C1 segment of cervical spinal cord (tissue), 14 donors: ENCODE measurements around the gene AGBL3.

Experiments used
- DNase-seq, 14 donors: peaks; one replicate each; lab custom pipeline; 2025; lab: John Stamatoyannopoulos, UW

Gene AGBL3

GRCh38 chr7:134986363-134987251 lies at the start of gene AGBL3:
AGBL3 (plus strand) TSS chr7:134986508; CDS start chr7:134987934, 1,426 bp downstream.
- peak; percentile 79 to 97 (median 91) for DNase-seq

- DNase-seq, result no peak
These were observed 49.3 kb upstream of the AGBL3 start for GRCh38 chr7:134936893-134937510.

GRCh38 chr7:134938141-134938540 lies 48.2 kb upstream of the AGBL3 start:
- no peak for DNase-seq

GRCh38 chr7:134939136-134939535 lies 47.2 kb upstream of the AGBL3 start:
- no peak for DNase-seq

- DNase-seq, result no peak
These were observed 45.6 kb upstream of the AGBL3 start for GRCh38 chr7:134940729-134941128.

DNA sequence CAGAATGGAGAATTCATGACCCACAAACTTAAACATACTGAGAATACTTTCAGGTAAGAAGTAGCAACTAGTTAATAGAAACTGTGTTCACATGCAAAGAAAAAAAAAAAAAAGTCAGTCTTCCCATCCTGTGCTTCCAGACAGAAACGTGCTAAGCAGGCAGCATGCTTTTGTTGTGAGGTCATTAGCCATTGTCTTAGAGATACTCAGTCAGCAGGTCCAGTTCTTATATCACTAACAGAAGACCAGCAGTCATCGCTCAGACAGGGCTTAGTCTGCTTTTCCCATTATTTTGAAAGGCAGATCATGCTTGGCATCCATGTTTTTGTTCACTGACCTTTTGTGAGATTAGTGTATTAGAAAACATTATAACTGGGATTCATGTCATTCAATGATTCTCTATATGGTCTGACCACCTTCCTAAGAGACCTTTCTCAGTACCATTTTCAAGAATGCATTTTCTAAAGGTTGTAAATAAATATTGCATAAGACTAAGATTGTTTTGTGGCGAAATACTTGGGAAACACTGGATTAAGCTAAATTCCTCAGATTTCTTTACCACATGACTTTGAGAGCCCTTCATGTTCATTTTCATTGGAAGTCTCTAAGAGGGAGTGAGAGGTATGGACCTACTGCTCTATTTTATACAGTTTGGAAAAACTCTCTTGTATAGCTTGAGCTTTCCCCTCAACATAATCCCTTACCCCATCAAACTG lies 45.0 kb upstream of the AGBL3 start:
- no peak for DNase-seq

DNA sequence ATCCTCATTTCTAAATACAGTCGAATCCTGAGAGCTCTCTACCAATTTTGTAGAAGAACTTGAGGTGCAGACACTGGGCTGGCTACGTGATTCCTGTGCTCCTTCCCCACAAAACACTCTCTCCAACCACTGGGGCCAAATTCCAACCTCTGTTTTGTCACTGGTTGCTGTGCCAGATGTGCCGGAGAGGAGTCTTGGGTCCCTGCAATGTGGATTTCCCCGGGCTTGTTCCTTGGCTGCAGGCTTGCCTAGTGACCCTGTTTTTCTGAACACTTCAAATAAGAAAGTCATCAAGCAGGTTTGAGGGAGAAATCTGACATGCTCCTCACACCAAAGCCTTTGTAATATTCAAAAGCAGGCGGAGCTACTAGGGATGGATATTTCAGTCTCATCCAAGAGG lies 44.4 kb upstream of the AGBL3 start:
- no peak for DNase-seq

DNA sequence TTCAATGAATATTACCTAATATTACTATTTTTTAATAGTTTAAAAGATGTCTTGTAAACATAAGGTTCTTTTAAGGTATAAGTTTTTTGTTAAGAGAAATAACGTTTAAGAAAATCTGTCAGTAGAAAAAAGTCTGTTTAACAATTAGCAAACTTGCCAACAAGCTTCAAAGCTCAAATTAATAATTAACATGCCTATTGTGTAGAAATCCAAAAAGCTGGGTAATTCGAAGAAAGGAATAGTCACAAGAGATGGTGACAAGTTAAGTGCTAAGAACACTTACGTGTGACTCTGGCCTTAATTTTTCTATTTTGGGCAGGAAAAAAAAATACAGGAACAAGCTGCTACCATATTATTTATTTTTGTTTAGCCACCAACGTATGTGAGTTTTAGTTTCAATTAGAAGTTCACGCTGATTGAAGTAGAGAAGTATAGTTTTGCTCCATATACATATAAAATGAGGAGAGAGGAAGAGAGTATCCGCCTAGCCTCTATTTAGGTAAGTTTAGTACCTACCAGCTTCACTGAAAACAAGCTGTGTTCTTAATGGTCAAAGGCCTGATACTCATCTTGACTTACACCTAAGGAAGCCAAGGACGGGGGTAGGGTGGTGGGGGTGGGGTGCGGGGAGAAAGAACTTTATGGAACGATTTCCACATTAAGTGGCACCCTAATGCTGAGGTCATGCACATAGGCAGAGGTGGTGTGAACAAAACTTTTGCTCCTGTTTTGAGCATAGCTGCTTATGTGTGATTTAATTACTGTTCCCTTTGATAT lies 43.4 kb upstream of the AGBL3 start:
- no peak for DNase-seq

DNA sequence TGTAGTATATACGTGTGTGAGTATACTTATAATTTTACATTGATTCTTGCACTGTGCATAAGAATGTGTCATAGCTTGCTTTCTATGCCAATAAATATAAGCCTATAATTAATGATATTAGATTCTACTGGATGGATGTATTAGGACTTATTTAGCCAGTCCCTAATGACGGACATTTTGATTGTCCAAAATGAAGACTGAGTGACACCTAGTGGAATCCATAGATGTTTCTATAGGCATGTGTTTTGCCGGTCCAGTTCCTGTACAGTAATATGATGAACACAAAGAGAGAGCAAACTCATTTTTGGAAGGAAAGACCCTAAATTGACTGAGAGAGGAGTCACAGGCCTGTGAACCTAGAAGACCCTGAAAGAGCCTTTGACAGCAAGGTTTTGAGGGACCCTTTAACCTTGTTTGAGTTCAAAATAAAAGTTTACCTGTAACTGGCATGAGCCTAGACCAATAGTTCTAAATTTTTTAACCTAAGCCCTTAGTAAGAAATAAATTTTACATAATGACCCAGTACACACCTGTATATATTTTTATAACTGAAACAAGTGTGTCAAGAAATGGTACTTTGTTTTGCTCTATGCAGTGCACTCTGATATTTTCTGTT lies 42.4 kb upstream of the AGBL3 start:
- DNase-seq, result no peak

DNA sequence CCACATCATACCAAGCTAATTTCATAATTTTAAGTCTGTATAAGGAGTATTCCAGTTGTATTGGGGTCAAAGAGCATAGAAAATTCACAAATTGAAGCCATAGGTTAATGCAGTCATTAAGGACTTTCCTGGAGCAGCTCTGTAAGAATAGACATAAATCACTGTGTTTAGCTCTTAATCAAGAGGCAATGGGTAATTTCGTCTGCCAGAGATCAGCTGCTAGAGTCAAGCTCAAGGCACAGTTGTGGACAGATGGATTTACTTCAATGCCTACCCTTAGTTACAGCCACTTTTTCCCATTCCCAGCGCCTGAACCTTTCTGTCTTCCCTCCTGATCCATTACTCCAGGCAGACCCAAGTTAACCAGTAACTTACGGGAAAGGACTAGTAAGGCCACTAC lies 40.6 kb upstream of the AGBL3 start:
- no peak for DNase-seq

- DNase-seq, result no peak
These were observed 40.0 kb upstream of the AGBL3 start for GRCh38 chr7:134946260-134946659.

- no peak for DNase-seq
These were observed 39.0 kb upstream of the AGBL3 start for GRCh38 chr7:134947329-134947728.

GRCh38 chr7:134947831-134948230 lies 38.5 kb upstream of the AGBL3 start:
- DNase-seq, result no peak

GRCh38 chr7:134948246-134948645 lies 38.1 kb upstream of the AGBL3 start:
- DNase-seq, result no peak

DNA sequence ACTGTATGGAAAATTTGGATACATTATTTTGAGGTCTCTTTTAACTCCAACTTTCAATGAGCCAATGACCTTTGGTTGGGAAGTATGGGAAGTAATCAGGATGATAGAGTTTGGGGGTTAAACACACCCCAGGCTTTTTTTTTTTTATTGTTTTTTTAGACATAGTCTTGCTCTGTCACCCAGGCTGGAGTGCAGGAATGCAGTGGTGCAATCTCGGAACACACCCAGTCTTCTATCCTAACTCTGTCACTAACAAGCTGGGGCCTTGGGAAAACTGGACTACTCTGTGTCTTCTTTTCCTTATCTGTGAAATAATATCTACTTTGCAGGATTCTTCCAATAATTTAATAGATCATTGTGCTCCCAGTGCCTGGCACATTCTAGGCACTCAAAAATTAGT lies 37.6 kb upstream of the AGBL3 start:
- DNase-seq, result no peak

GRCh38 chr7:134949171-134949570 lies 37.1 kb upstream of the AGBL3 start:
- DNase-seq, result no peak

DNA sequence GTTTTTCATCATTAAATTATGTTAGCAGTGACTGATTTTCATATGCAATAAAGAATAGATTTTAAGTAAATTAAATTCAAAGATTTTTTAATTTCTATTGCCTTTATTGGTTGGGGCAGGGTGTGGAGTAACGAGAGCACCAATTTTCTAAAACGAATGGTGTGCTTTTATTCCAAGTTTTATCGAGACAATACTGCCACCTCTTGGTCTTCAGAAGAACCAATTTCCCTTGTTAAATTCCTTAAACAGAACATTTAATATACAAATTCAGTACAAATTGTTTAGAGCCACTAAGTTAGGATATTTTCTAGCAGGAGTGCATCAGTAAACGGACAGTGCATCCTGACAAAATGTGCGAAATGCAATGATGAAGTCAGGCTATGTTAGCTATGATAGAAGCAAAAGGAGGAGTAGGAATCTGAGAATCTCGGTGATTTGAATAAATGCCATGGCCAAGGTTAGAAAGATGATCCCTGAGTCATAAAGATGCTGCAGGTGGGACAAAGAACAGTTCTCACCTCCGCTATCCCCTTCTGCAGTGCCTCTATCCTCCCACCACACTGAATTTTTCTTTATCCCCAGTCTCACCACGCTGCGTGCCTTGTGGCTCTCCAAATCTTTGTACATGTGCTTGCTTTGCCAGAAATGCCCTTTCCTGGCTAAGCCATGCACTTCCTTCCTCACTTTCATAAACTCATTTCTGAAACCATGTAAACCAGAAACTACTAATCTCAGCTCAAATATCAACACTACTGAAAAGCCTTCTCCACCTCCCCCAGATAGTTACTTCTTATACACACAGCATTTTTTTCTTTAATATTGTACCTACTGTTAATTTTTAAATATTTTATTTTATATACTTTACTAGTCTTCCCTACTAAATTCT lies 31.9 kb upstream of the AGBL3 start:
- DNase-seq, result peak in 1 of 14 donors; percentile 14

DNA sequence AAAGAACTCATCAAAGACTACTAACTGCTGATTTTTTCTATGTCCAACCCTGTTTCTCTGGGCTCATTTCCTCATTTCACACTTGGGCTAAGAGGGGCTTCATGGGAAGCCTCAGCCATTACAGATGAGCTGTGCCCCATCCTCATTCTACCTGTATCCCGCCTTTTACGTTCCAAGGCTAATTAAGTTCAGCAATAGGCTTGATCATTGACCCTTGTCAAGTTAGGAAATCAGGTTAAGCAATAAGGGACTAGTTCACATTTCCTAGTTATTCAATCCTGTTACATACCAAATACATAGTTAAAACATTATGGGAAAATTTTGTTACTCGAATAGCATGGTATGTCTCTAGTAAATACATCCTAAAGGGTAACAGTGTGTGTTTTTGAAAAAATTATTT lies 29.3 kb upstream of the AGBL3 start:
- no peak for DNase-seq

DNA sequence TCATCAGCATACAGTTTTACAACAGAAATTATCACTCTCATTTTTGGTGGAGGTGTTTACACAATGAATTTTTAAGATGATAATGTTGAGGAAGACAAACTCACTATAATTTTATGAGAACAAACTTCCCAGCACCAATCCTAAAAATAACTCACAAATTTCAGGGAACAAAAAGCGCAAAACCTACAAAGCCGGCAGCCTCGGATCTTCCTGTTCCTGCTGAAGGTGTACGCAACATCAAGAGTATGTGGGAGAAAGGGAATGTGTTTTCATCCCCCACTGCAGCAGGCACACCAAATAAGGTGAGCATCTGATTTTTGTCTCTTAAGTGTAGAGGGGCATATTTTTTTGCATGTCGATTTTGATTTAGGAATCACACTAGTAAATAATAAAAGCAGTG lies 26.5 kb upstream of the AGBL3 start:
- DNase-seq, result no peak

GRCh38 chr7:134962270-134962780 lies 24.0 kb upstream of the AGBL3 start:
- no peak for DNase-seq
